GM06990 (cell line): ENCODE results near the gene GNG10.

Experiments
- DNase-seq: peaks from one replicate; pipeline ENCODE4 v3.0.0-alpha.2; 2011; ENCODE audit not compliant: insufficient read length; ENCODE audit errors: extremely low read depth
- H3K27me3 ChIP-seq: replicated peaks from 2 replicates; pipeline ENCODE4 v1.6.0; 2011; ENCODE audit warnings: low read length; ENCODE audit not compliant: control insufficient read depth, insufficient read depth
- H3K36me3 ChIP-seq: 2 replicates; pipeline ENCODE4 v1.5.1; 2011; ENCODE audit warnings: low read length; ENCODE audit not compliant: control insufficient read depth, insufficient read depth
- H3K4me3 ChIP-seq: replicated peaks from 2 replicates; pipeline ENCODE4 v1.5.1; 2011; ENCODE audit warnings: low read depth, mild to moderate bottlenecking, control low read depth, low read length
- CTCF ChIP-seq: IDR thresholded peaks from 2 replicates; pipeline ENCODE4 v1.5.1; 2011; ENCODE audit warnings: low read length, control low read depth, mild to moderate bottlenecking, inconsistent platforms; ENCODE audit not compliant: insufficient read depth, poor library complexity, severe bottlenecking

GNG10 gene

GRCh38 chr9:111712369-111712768 is 51.0 kb downstream of the GNG10 start:
- TF ChIP-seq CTCF, result no peak

GRCh38 chr9:111715471-111715870 is 54.1 kb downstream of the GNG10 start:
- DNase-seq, result no peak
- Histone ChIP-seq H3K27me3 (no peaks in the 10 kb centered on the region), H3K4me3 (no peak overlapping the region), H3K36me3 (no peaks in the 10 kb centered on the region)
- TF ChIP-seq CTCF, result no peak

More at GRCh38 chr9:111712369-111712768, 51.0 kb downstream of the GNG10 start:
- no peaks in the 10 kb centered on the region for H3K27me3 ChIP-seq
- no peaks in the 10 kb centered on the region for H3K36me3 ChIP-seq
- DNase-seq, result no peak
- H3K4me3 ChIP-seq, result no peak overlapping the region

- no peaks in the 10 kb centered on the region for H3K27me3 ChIP-seq
- no peak for TF ChIP-seq CTCF
- H3K36me3 ChIP-seq, result no peaks in the 10 kb centered on the region
- no peak for DNase-seq
- no peak overlapping the region for H3K4me3 ChIP-seq
These were observed 58.1 kb downstream of the GNG10 start for GRCh38 chr9:111719541-111719940.
